ENCODE measurements around the gene BTLA.
"Not testable (repeated sequence)": the region's sequence is repeated elsewhere in the genome, so short reads cannot be mapped to it uniquely, and the experiment has no call there.

DNA sequence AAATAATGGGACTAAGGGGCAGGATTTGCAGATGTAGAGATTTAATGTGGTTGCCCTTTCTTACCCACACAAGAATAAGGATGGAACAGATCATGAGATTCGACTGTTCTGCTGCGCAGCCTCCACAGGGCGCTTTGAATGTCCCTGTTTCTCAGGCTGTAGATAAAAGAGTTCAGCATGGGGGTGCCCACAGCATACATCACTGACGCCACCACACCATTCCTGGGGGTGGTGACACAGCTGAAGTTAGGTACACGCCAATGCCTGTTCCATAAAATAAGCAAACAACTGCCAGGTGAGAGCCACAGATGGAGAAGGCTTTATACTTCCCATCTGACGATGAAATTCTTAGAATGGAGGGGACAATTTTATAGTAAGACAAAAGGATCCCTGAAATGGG lies 24.9 kb upstream of the BTLA start:
- not testable (repeated sequence) for TF ChIP-seq CTCF, POLR2A (IDR thresholded peaks at IDR 0.05)
